ENCODE data around the gene PDPR.
"Not testable (repeated sequence)": the region's sequence is repeated elsewhere in the genome, so short reads cannot be mapped to it uniquely, and the experiment has no call there.

- TF ChIP-seq ZNF207 (IDR thresholded peaks at IDR 0.05; ENCODE audit: borderline replicate concordance); CTCF (IDR thresholded peaks at IDR 0.05 in 2 of 3, conservative IDR thresholded peaks at IDR 0.05 in 1 of 3; ENCODE audit: control insufficient read depth in 2 of 3, extremely low read depth in 1 of 3, insufficient read depth in 1 of 3, low read depth in 3 of 3, low read length in 3 of 3); USF1 (IDR thresholded peaks at IDR 0.05; ENCODE audit: borderline replicate concordance, extremely low read length, insufficient read depth, low read depth, low read length); ATF2 (IDR thresholded peaks at IDR 0.05; ENCODE audit: low read length): not testable (repeated sequence)
These were observed 59.8 kb downstream of the PDPR start for GRCh38 chr16:70173916-70174315.
